A549 (cell line): ENCODE results near the gene AGBL4.

Experiments used
- EP300 ChIP-seq, 2 experiments: fragments of >200 bp; sonication (Bioruptor Twin); formaldehyde crosslinking; IDR thresholded peaks; 2 replicates in 1 of 2; 3 replicates in 1 of 2; pipeline ENCODE4 v1.6.1; 2016 to 2017
- MYC ChIP-seq: IDR thresholded peaks from 2 replicates; pipeline ENCODE4 v1.6.1; 2012; ENCODE audit warnings: mild to moderate bottlenecking, inconsistent platforms, low read length, improper control_type of control experiment, borderline replicate concordance
- PBX3 ChIP-seq: IDR thresholded peaks from 2 replicates; pipeline ENCODE4 v1.6.1; 2012
- REST ChIP-seq: fragments of 200-600 bp; sonication (generic); IDR thresholded peaks from 2 replicates; pipeline ENCODE4 v1.6.1; 2016; ENCODE audit warnings: antibody characterized with exemption, mild to moderate bottlenecking, moderate library complexity
- RFX5 ChIP-seq: fragments of 450-650 bp; IDR thresholded peaks from 2 replicates; pipeline ENCODE4 v1.7.1; 2014; ENCODE audit warnings: antibody characterized with exemption, mild to moderate bottlenecking, moderate library complexity
- SREBF2 ChIP-seq: fragments of 450-650 bp; IDR thresholded peaks from 2 replicates; pipeline ENCODE4 v1.6.1; 2014; ENCODE audit warnings: mild to moderate bottlenecking, moderate library complexity
- ZFP36 ChIP-seq: fragments of 450-650 bp; IDR thresholded peaks from 2 replicates; pipeline ENCODE4 v1.6.1; 2014; ENCODE audit warnings: borderline replicate concordance; ENCODE audit not compliant: partially characterized antibody
- TF ChIP-seq, protein P1 (sequence below): IDR thresholded peaks from 2 replicates; pipeline ENCODE4 v1.6.1; 2012; ENCODE audit warnings: low read depth, borderline replicate concordance
- TF ChIP-seq, protein P2 (sequence below): fragments of 150-350 bp; IDR thresholded peaks from 2 replicates; pipeline ENCODE4 v1.6.1; 2014; ENCODE audit warnings: low read depth, mild to moderate bottlenecking, low read length

DNA sequence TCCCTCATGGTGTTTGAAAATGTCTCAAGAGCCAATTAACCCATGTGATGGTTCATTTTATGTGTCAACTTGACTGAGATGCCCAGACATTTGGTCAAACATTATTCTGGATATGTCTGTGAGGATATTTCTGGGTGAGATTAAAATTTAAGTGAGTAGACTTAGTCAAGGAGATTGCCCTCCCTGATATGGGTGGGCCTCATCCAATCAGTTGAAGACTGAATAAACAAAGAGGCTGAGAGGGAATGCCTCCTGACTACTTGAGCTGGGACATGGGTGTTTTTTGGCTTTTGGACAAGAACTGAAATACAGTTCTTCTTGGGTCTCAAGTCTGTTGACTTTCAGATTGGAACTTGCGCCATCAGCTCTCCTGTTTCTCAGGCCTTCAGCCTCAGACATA is 1462.3 kb downstream of the AGBL4 start:
- TF ChIP-seq, protein P1, sequence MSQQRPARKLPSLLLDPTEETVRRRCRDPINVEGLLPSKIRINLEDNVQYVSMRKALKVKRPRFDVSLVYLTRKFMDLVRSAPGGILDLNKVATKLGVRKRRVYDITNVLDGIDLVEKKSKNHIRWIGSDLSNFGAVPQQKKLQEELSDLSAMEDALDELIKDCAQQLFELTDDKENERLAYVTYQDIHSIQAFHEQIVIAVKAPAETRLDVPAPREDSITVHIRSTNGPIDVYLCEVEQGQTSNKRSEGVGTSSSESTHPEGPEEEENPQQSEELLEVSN = no peak
- TF ChIP-seq MYC (no peak), RFX5 (no peak), SREBF2 (no peak), REST (no peak), EP300 (IDR thresholded peaks at IDR 0.05) (no peak), ZFP36 (no peak), PBX3 (no peak)
- TF ChIP-seq, protein P2, sequence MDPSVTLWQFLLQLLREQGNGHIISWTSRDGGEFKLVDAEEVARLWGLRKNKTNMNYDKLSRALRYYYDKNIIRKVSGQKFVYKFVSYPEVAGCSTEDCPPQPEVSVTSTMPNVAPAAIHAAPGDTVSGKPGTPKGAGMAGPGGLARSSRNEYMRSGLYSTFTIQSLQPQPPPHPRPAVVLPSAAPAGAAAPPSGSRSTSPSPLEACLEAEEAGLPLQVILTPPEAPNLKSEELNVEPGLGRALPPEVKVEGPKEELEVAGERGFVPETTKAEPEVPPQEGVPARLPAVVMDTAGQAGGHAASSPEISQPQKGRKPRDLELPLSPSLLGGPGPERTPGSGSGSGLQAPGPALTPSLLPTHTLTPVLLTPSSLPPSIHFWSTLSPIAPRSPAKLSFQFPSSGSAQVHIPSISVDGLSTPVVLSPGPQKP = no peak
